GM12864 (cell line): ENCODE measurements around the gene RCE1.
"Not testable (repeated sequence)": the region's sequence is repeated elsewhere in the genome, so short reads cannot be mapped to it uniquely, and the experiment has no call there.

Experiments used
- DNase-seq: peaks from one replicate; pipeline ENCODE4 v3.0.0-alpha.2; 2011; ENCODE audit warnings: low read depth
- H3K4me3 ChIP-seq: 2 replicates; pipeline ENCODE4 v1.5.1; 2011; ENCODE audit warnings: mild to moderate bottlenecking, low read depth, low read length, control low read depth
- TF ChIP-seq, protein P1 (sequence below): IDR thresholded peaks from 2 replicates; pipeline ENCODE4 v1.5.1; 2011; ENCODE audit warnings: low read depth, mild to moderate bottlenecking, moderate library complexity, low read length, control low read depth, inconsistent platforms; ENCODE audit errors: missing control alignments

Gene RCE1, protein sequence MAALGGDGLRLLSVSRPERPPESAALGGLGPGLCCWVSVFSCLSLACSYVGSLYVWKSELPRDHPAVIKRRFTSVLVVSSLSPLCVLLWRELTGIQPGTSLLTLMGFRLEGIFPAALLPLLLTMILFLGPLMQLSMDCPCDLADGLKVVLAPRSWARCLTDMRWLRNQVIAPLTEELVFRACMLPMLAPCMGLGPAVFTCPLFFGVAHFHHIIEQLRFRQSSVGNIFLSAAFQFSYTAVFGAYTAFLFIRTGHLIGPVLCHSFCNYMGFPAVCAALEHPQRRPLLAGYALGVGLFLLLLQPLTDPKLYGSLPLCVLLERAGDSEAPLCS

DNA sequence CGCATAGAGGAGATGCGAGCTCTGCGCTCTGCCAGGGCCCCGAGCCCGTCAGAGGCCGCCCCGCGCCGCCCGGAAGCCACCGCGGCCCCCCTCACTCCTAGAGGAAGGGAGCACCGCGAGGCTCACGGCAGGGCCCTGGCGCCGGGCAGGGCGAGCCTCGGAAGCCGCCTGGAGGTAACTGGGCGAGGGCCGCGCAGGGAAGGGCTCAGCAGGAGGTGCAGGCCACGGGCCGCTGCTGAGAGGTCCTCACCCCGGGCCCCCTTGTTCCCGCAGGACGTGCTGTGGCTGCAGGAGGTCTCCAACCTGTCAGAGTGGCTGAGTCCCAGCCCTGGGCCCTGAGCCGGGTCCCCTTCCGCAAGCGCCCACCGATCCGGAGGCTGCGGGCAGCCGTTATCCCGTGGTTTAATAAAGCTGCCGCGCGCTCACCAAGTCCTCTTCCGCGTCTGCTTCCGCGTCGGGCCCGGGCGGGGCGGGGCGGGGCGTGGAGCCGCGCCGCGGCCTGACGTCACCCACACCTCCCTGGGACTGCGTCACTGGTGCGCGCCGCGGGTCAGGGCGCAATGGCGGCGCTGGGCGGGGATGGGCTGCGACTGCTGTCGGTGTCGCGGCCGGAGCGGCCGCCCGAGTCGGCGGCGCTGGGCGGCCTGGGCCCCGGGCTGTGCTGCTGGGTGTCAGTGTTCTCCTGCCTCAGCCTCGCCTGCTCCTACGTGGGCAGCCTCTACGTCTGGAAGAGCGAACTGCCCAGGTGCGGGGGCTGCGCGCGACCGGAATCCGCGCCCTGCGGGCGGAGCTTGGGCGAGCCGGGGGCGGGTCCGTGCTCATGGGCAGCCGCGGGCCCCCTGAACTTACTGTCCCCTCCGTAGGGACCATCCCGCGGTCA, at the start of gene RCE1:
Gene RCE1 (plus strand): TSS at position 546 of the 880 bp plus-strand sequence. CDS start 15 bp downstream, at position 561.
- peak; percentile 35 for DNase-seq
- TF ChIP-seq, protein P1, sequence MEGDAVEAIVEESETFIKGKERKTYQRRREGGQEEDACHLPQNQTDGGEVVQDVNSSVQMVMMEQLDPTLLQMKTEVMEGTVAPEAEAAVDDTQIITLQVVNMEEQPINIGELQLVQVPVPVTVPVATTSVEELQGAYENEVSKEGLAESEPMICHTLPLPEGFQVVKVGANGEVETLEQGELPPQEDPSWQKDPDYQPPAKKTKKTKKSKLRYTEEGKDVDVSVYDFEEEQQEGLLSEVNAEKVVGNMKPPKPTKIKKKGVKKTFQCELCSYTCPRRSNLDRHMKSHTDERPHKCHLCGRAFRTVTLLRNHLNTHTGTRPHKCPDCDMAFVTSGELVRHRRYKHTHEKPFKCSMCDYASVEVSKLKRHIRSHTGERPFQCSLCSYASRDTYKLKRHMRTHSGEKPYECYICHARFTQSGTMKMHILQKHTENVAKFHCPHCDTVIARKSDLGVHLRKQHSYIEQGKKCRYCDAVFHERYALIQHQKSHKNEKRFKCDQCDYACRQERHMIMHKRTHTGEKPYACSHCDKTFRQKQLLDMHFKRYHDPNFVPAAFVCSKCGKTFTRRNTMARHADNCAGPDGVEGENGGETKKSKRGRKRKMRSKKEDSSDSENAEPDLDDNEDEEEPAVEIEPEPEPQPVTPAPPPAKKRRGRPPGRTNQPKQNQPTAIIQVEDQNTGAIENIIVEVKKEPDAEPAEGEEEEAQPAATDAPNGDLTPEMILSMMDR = no peak

DNA sequence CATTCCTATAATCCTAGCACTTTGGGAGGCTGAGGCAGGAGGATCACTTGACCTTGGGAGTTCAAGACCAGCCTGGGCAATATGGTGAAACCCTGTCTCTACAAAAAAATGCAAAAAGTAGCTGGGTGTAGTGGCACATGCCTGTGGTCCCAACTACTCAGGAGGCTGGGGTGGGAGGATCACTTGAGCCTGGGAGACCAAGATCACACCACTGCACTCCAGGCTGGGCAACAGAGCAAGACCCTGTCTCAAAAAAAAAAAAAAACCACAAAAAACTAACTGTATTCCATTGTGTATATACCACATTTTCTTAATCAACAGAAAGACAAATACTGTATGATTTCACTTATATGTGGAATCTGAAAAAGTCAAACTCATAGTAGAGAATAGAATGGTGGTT, 43.4 kb upstream of the RCE1 start:
- not testable (repeated sequence) for DNase-seq, H3K4me3 ChIP-seq

More for the DNA sequence above, at the start of gene RCE1:
- H3K4me3 ChIP-seq = peak within 1 kb of the TSS; percentile 65

DNA sequence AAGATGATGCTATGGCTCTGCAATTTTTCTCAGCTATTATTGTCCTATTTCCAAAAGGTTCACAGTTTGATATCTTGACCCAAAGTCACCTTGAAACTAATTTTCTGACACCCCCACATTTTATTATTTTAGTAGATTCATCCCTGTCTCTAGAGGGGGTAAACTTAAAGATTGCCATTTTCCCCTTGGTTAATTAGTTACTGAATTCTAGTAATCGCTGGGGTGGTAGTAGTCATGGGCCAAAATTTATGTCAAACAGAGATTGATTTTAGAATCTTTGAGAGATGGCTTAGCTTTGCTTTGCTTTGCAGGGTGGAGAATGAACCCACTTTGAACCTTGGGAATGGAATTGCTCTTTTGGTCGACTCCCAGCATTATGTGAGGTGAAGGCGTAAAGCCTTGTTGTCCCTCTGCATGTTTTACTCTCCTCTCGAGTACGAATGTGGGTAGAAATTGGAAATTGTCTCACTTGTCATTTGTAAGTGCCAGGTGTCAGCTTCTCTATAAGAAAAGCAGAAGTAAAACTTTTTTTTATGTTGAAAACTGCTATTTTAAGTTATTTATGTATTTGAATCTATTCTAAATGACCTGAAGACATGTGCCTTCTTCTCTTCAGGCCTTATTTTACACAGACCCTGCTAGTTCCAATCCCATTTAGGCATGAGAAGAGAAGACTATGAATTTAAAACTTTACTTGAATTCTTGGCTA, 42.4 kb upstream of the RCE1 start:
- peak; percentile 61 for DNase-seq
- TF ChIP-seq, protein P1 = no peak
- no peak overlapping the region for H3K4me3 ChIP-seq

- no peak overlapping the region for H3K4me3 ChIP-seq
- no peak for DNase-seq
- TF ChIP-seq, protein P1 = no peak
Measured at GRCh38 chr11:66809592-66809991, 33.6 kb upstream of the RCE1 start.

- no peak for DNase-seq
- TF ChIP-seq, protein P1 = no peak
- no peak overlapping the region for H3K4me3 ChIP-seq
Measured at GRCh38 chr11:66810576-66811185, 32.6 kb upstream of the RCE1 start.

DNA sequence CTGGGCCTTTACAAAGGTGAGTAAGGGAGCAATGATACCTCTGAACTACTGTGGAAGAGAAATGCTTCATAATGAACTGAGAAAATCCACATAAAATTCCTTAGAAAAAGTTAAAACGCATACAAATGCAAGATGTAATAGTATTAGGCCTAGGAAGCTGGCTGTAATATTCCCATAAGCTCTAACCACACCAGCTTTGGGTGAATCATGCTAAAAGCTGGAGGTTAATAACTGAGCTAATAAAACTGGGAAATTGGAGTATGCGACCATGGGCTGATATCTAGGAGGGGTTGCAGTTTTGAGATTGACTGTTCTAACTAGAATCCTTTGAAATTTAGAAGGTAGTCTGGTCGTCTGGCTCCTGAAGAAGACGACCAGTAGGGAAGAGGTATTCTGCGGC, 28.6 kb upstream of the RCE1 start:
- no peak for DNase-seq
- TF ChIP-seq, protein P1 = no peak
- H3K4me3 ChIP-seq = no peak overlapping the region
